GM21723 (cell line): Measurements from ENCODE around the gene ZNF765.
"Not testable (repeated sequence)": the region's sequence is repeated elsewhere in the genome, so short reads cannot be mapped to it uniquely, and the experiment has no call there.

Experiments
- ATAC-seq: cut with Tn5 transposase; IDR thresholded peaks from one replicate; pipeline ENCODE4 v1.9.1; 2021; ENCODE audit warnings: mild to moderate bottlenecking, moderate library complexity; ENCODE audit not compliant: unreplicated experiment

The ZNF765 gene

DNA sequence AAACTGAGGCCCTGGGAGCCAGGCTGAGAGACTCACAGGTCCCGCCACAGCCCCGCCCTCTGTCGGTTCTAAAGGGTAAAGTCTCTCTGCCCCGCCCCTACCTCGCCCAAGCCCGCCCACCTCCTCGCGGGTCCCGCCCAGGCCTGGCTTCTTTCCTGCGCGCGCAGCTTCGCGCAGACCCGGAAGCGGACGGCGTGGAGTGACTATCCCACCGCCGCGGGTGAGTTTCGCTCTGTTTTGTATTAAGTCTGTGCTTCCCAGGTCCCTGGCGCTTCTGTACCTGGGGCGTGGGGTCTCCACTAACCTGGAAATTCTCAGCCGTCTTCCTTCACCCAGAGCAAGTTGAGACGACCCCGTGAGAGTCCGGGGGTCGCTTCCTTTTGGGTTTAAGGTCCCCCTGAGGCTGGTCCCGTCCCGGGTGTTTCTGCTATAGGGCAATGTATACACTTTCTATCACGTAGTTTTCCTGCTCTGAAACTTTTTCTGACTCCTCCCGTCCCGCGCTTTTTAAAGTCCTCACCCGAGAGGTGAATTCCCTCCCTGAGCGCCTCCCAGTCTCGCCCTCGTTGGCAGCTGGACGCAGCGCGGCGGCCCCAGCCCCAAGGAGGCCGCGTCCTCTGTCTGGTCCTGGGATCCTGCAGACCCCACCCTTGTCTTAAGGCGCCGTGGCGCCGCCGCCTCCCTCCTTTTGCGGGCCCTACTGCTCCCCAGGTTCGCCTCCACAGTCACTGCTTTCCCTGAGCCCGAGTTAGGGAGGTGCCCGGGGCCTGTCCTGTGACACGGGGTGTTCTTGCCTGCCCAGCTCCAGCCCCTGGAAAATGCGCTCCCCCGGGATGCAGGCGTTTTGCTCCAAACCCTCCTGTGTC is at the start of gene ZNF765:
ZNF765 (plus strand) TSS at position 176 of the 866 bp plus-strand sequence. CDS start 2,867 bp downstream, outside the sequence.
- peak; percentile 86 for ATAC-seq

DNA sequence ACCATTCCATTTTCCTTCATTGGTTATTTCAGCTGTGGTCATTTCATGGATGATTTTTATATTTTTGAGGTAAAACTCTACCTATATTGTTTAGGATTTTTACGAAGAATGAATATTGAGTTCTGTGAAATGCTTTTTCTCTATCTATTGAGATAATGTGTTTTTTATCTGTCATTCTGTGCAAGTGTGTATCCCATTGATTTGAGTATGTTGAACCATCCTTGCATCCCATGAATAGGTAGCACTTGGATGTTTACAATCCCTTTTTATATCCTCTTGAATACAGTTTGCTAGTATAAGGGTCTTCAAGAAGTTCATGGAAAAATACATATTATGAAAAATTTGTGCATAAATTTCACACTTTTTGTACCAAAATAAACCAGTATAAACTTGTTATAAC is 39.2 kb upstream of the ZNF765 start:
- no peak for ATAC-seq

DNA sequence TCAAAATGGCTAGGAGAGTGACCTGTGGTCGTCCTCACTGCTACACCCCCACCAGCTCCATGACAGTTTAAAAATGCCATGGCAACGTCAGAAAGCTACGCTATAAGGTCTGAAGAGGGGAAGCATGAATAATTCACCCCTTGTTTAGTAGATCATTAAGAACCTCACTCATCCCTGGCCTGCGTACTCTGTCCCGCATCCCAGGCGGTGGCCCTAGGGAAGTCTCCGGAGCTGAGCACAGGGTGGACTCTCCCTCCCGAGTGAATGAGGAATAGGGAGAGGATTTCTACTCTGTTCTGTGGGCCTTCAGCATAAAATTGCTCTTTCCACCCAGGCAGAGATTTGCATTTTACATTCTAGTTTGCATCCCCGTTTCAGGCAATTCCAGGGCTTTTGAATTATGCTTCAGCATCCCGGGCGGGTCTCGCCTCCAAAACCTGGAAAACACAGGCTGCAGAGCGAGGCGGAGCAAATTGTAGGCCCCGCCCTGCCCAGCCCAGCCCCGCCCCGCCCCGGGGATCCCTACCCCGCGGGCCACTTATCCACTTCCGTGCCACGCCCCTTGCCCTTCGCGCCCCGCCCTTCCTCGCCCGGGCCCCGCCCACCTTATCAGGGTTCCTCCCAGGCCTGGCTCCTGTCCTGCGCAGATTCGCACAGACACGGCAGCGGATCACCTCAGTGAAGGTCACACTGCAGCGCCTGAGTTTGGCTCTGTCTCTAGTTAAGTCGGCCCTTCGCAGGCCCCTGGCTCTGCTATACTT is 36.9 kb upstream of the ZNF765 start:
- ATAC-seq, result no peak

DNA sequence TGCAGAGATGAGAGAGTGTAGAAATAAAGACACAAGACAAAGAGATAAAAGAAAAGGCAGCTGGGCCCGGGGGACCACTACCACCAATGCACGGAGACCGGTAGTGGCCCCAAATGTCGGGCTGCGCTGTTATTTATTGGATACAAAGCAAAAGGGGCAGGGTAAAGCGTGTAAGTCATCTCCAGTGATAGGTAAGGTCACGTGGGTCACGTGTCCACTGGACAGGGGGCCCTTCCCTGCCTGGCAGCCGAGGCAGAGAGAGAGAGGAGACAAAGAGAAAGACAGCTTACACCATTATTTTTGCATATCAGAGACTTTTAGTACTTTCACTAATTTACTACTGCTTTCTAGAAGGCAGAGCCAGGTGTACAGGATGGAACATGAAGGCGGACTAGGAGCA is 34.9 kb upstream of the ZNF765 start:
- ATAC-seq, result not testable (repeated sequence)

DNA sequence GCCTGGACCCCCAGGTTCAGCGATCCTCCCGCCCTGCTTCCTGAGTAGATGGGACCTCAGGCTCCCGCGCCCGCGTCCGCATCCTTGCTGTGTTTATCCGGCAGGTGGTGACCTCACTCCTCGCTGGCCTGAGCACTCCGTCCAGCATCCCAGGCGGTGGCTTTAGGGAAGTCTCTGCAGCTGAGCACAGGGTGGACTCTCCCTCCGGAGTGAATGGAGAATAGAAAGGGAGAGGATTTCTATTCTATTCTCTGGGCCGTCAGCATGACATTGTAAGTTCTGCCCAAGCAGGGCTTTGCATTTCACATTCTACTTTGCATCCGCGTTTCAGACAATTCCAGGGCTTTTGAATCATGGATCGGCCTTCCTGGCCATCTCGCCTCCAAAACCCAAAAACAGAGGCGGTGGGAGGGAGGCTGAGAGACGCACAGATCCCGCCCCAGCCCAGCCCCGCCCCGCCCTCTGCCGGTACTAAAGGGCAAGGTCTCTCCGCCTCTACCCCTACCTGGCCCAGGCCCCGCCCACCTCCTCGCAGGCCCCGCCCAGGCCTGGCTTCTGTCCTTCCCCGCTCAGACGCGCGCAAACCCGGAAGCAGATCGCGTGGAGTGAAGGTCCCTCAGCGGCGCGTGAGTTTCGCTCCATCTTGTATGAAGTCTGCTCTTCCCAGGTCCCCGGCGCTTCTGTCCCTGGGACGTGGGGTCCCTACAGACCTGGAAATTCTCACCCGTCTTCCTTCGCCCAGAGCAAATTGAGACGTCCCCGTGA is 29.6 kb upstream of the ZNF765 start, which contains the start of gene ZNF525:
ZNF525 (plus strand) TSS at position 572 of the 765 bp plus-strand sequence. CDS start 6,577 bp downstream, outside the sequence.
- ATAC-seq, result peak; percentile 94

DNA sequence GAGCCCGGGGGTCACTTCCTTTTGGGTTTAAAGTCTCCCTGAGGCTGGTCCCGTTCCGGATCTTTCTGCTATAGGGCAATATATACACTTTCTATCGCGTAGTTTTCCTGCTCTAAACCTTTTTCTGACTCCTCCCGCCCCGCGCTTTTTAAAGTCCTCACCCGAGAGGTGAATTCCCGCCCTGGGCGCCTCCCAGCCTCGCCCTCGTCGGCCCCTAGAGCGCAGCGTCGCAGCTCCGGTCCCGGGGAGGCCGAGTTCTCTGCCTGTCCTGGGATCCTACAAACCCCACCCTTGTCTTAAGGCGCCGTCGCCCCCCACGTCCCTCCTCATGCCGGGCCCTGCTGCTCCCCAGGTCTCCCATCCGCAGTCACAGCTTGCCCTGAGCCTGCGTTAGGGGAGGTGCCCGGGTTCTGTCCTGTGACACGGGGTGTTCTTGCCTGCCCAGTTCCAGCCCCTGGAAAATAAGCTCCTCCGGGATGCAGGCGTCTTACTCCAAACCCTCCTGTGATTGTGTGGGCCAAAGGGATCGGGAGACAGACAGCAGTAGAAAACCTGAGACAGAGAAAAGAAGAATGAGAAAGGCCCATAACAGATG is 29.0 kb upstream of the ZNF765 start:
- peak; percentile 68 for ATAC-seq

DNA sequence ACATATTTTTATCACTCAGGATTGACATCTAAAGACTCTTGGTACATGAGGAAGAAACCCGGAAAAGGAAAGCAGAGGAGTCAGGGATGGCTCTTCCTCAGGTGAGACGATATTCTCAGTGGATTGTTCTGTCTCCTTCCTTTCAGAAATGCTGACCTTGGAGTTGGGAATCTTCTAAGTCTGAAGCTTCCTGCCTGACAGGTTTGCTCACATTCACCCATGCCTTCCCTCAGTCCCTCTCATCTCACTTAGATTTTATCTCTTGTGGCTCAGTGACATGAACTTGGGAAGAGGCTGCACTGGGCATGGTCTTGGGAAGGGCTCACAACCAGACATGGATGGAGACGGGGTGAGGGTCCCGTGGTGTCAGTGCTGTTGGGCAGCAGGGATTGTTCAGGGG is 22.8 kb upstream of the ZNF765 start:
- no peak for ATAC-seq

DNA sequence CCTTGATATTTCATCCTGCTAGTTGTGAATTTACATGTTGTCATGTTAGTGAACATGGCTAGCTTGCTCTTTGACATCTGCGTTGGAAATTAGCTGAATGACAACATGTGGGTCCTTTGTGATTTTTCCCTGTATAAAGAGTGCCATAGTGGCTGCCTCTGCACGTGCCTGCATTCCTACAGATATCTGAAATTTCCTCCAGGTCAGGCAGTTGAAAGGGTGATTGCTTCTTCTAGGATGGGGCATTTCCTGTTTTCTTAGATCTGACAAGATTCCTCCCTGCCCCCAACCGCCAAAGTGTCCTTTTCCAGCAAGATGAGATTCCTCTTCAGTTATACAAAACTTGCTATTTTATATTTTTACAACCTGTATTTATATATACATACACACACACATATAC is 20.7 kb upstream of the ZNF765 start:
- no peak for ATAC-seq

DNA sequence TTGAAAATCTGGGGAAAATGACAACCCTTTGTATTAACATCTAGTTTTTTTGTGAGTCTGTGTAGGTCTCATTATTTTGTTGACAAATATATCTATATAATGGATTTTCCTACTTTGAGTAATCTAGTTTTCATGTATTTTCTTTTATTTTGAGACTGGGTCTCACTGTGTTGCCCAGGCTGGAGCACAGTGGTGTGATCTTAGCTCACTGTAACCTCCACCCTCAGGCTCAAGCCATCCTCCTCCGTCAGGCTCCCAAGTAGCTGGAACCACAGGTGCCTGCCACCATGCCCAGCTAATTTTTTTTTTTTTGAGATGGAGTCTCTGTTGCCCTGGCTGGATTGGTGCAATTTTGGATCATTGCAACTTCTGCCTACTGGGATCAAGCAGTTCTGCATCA is 20.2 kb upstream of the ZNF765 start:
- ATAC-seq, result no peak

DNA sequence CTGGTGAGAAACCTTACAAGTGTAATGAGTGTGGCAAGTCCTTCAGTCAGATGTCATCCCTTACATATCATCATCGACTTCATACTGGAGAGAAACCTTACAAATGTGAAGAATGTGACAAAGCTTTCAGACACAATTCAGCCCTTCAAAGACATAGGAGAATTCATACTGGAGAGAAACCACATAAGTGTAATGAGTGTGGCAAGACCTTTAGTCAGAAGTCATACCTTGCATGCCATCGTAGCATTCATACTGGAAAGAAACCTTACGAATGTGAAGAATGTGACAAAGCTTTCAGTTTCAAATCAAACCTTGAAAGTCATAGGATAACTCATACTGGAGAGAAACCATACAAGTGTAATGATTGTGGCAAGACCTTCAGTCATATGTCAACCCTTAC is 13.6 kb upstream of the ZNF765 start:
- ATAC-seq, result no peak

DNA sequence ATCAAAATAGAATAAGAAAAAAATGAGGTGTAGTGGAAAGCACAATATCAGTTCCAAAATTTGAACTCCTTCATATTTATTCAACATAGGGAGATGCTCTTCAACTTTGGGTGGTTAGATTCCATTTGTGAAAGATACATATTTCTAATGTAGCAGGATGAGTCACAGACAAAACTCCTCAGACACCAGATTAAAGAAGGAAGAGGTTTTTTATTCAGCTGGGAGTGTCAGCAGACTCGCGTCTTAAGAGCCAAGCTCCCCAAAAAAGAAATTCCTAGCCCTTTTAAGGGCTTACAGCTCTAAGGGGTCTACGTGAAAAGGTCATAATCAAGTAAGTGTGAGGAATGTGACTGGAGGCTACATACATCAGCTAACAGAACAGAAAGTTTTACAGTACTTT is 6.8 kb upstream of the ZNF765 start:
- ATAC-seq, result no peak

DNA sequence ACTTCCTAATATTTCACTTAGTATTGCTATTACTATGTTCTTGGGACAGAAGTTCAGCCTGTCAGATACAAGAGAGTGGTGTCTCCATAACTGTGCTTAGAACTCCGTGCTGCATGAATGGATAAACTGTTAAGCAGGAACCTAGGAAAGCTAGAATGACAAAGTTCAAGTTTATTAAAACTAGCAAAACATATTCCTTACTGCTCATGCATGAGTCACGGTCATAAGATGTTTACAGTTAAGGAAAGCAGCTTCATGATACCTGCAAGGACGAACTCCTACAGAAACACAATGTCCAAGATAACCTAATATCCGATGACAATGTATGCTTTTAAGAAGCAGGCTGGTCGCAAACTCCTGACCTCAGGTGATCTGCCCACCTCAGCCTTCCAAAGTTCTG is 6.0 kb upstream of the ZNF765 start:
- no peak for ATAC-seq

DNA sequence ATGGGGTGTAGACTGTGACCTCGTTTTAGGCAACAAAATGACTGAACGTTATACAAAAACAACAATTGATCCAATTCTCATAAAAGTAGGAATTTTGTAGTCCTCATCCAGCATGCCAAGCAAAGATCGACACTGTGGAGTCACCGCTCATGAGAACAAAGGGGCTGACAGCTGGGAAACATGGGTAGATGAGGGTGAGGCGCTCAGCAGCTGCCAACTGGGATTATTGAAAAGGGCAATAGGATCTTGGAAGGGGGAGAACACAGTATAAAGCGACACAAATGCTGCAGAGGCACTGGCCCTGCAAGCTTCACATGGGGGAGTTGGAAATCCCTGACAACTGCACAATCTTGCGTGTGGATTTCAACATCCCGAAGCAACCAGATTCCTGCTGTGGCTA is 5.4 kb upstream of the ZNF765 start:
- ATAC-seq, result no peak

DNA sequence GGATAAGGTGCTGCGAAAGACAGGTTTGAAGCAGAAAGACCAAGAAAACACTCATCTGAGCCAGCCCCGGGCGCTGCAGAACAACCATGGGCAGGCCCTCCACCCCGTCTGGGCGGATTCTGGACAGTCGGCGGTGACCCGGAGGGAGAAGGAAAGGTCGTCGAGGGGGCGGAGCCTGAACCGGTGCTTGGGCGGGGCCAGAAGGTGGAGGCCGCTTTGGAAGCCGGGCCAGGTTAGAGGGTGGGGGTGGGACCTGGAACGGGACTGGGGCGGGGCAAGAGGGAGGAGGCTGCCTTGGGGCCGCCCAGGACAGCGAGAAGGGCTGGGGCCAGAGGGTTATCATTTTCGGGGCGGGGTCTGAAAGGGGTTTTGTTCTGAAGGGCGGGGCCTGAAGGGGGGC is 5.0 kb upstream of the ZNF765 start:
- no peak for ATAC-seq

DNA sequence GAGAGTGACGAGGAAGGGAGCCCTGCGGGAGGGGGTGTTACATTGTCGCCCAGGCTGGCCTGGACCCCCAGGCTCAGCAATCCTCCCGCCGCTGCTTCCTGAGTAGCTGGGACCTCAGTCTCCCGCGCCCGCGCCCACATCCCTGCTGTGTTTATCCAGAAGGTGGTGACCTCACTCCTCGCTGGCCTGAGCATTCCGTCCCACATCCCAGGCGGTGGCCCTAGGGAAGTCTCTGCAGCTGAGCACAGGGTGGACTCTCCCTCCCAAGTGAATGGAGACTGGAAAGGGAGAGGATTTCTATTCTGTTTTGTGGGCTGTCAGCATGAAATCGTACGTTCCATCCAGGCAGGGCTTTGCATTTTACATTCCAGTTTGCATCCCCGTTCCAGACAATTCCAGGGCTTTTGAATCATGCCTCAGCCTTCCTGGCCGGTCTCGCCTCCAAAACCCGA is 401 bp upstream of the ZNF765 start:
- ATAC-seq, result peak; percentile 8

DNA sequence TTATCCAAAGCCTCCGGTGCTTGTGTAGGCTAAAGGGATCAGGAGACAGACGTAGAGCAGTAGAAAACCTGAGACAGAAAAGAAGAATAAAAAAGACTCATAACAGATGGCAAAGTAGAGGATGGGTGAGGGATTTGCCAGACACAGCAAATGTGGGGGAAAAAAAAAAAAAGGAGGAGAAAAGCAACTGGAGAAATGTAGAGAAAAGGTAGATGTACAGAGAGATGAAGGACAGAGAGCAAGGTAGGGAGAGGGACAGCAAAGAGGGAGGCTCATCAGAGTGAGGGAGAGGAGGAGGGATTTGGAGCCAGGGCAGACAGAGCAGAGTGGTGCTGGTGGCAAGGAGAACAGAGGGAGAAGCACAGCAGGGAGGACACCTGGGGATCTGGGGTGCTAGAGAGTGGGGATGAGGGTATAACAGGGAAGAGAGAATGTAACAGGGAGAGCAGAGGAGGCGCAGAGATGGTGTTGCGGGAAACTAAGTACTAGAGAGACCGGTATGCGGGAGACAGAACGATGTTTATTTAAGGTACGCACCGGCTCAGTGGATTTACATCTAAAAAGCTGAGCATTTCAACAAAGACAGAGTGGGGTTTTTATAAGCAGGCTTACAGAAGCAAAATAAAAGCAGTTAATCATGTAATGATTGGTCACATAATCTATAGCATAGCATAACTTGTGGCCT is 1.0 kb downstream of the ZNF765 start:
- ATAC-seq, result not testable (repeated sequence)

DNA sequence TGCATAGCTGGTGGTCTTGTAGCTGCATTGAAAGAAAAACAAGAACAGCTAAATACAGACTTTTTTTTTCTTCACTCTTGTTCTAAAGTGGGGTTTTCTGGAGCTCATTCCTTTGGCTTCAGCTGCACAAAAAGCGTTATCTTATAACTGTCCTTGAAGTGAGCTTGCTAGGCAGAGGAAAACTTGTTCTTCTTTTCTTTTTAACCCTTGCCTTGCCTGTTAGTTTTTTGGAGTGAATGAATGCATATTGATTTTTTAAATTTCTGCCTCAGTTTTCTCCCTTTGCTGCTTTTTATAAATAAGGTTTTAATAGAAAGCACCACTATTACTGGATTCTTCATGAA is 1.5 kb downstream of the ZNF765 start:
- no peak for ATAC-seq

DNA sequence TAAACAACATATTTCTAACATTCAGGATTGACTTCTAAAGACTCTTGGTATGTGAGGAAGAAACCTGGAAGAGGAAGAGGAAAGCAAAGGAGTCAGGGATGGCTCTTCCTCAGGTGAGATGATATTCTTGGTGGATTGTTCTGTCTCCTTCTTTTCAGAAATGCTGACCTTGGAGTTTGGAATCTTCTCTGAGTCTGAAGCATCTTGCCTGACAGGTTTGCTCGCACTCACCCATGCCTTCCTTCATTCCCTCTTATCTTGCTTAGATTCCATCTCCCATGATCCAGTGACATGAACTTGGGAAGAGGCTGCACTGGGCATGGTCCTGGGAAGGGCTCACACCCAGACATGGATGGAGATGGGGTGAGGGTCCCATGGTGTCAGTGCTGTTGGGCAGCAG is 3.0 kb downstream of the ZNF765 start:
- not testable (repeated sequence) for ATAC-seq

DNA sequence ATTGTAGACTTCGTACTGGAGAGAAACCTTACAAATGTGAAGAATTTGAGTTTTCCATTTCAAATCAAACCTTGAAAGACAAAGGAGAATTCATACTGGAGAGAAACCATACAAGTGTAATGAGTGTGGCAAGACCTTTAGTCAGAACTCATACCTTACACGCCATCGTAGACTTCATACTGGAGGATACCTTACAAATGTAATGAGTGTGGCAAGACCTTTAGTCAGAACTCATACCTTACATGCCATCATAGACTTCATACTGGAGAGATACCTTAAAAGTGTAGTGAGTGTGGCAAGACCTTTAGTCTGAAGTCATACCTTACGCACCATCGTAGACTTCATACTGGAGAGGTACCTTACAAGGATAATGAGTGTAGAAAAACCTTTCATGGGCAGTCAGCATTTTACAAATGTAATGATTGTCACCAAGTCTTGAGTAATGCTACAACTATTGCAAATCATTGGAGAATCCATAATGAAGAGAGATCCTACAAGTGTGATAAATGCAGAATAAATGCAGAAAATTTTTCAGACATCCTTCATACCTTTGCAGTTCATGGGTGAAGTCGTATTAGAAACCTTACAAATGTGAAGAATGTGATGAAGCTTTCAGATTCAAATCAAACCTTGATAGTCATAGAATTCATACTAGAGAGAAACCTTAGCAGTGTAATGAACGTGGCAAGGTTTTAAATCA is 14.7 kb downstream of the ZNF765 start:
- no peak for ATAC-seq
